ENCODE measurements around the gene LIPJ. TPM values are rescaled to one million over a fixed set of nuclear protein-coding genes. Genes with fewer than 3 reads are reported as not detected.

The LIPJ gene
- total and polyA plus RNA-seq, 8 donors = 0.07 to 0.41 (median 0.23) TPM; not detected in 2

- H3K27ac ChIP-seq = no peak overlapping the region
- no peak overlapping the region for H3K4me3 ChIP-seq
- no peaks in the 10 kb centered on the region for H3K27me3 ChIP-seq
- no peak for ATAC-seq
- peaks cover 0 to 3% of the 10 kb centered on the region in 2 donors for H3K9me3 ChIP-seq
- DNase-seq = no peak
- H3K36me3 ChIP-seq = no peaks in the 10 kb centered on the region
- no peak for TF ChIP-seq CTCF (IDR thresholded peaks at IDR 0.05)
- no peaks in the 10 kb centered on the region for H3K4me1 ChIP-seq
- intact Hi-C loops (cut with DNase I) = no loop called here
These were observed 37.3 kb downstream of the LIPJ start for GRCh38 chr10:88623835-88624234.

- Histone ChIP-seq H3K4me3 (no peak overlapping the region), H3K4me1 (no peaks in the 10 kb centered on the region), H3K9me3 (peaks cover 0 to 5% of the 10 kb centered on the region in 2 donors), H3K36me3 (no peaks in the 10 kb centered on the region), H3K27ac (no peak overlapping the region), H3K27me3 (no peaks in the 10 kb centered on the region)
- no peak for TF ChIP-seq CTCF (IDR thresholded peaks at IDR 0.05)
- intact Hi-C loops (cut with DNase I) = no loop called here
- ATAC-seq (peak; percentile 83), DNase-seq (no peak)
These were observed 38.3 kb downstream of the LIPJ start for GRCh38 chr10:88624840-88625239.

GRCh38 chr10:88640186-88640585, 53.6 kb downstream of the LIPJ start:
- Histone ChIP-seq H3K27ac (no peak overlapping the region), H3K4me3 (no peak overlapping the region), H3K36me3 (no peaks in the 10 kb centered on the region), H3K27me3 (no peaks in the 10 kb centered on the region), H3K4me1 (peaks cover 0 to 5% of the 10 kb centered on the region in 2 donors), H3K9me3 (peaks cover 0 to 8% of the 10 kb centered on the region in 2 donors)
- no peak for TF ChIP-seq CTCF (IDR thresholded peaks at IDR 0.05)
- DNase-seq = no peak
- peak; percentile 44 for ATAC-seq
- intact Hi-C loops (cut with DNase I) = no loop called here

- no peaks in the 10 kb centered on the region for H3K36me3 ChIP-seq
- no peak for DNase-seq
These were observed 55.6 kb downstream of the LIPJ start for GRCh38 chr10:88642209-88642608.

GRCh38 chr10:88642963-88643362, 56.4 kb downstream of the LIPJ start:
- H3K36me3 ChIP-seq = no peaks in the 10 kb centered on the region

More at GRCh38 chr10:88642209-88642608, 55.6 kb downstream of the LIPJ start:
- no peak for ATAC-seq
- Histone ChIP-seq H3K4me1 (peaks cover 0 to 5% of the 10 kb centered on the region in 2 donors), H3K27me3 (no peaks in the 10 kb centered on the region), H3K9me3 (peaks cover 0 to 8% of the 10 kb centered on the region in 2 donors), H3K27ac (no peak overlapping the region), H3K4me3 (no peak overlapping the region)
- TF ChIP-seq CTCF (IDR thresholded peaks at IDR 0.05) = no peak
- intact Hi-C loops (cut with DNase I) = no loop called here

More at GRCh38 chr10:88642963-88643362, 56.4 kb downstream of the LIPJ start:
- Histone ChIP-seq H3K4me1 (peaks cover 0 to 5% of the 10 kb centered on the region in 2 donors), H3K27ac (no peak overlapping the region), H3K9me3 (peaks cover 0 to 8% of the 10 kb centered on the region in 2 donors), H3K4me3 (no peak overlapping the region), H3K27me3 (no peaks in the 10 kb centered on the region)
- no peak for TF ChIP-seq CTCF (IDR thresholded peaks at IDR 0.05)
- intact Hi-C loops (cut with DNase I) = no loop called here
- ATAC-seq (peak; percentile 89), DNase-seq (no peak)

All from left lung (tissue), 10 donors.